Keratinocyte (primary cell): ENCODE results near the gene ZBTB21. TPM values are rescaled to one million over a fixed set of nuclear protein-coding genes. Genes with fewer than 3 reads are reported as not detected.

Source experiments
- DNase-seq: peaks from one replicate; pipeline ENCODE4 v3.0.0-alpha.2; 2011; ENCODE audit warnings: low read depth, missing footprints, low spot score
- FAIRE-seq: peaks from 2 replicates; lab custom pipeline; 2011; peaks lifted over from hg19 to GRCh38; lab: Jason Lieb, UNC
- H2AFZ ChIP-seq: 2 replicates; pipeline ENCODE4 v1.6.0; 2012; ENCODE audit warnings: low read length, control low read depth, inconsistent platforms; ENCODE audit not compliant: control insufficient read depth
- H3K27ac ChIP-seq: 2 replicates; pipeline ENCODE4 v1.5.1; 2011; ENCODE audit warnings: low read length; ENCODE audit not compliant: control insufficient read depth, insufficient read depth
- H3K27me3 ChIP-seq: 3 replicates; pipeline ENCODE4 v1.6.0; 2011; ENCODE audit warnings: low read length; ENCODE audit not compliant: control insufficient read depth, insufficient read depth; ENCODE audit errors: extremely low read depth
- H3K36me3 ChIP-seq, 2 experiments: 2 replicates in 1 of 2; 3 replicates in 1 of 2; pipeline ENCODE4 v1.5.1; 2011; ENCODE audit warnings: low read length in 2 of 2, mild to moderate bottlenecking in 1 of 2; ENCODE audit not compliant: control insufficient read depth in 2 of 2, insufficient read depth in 2 of 2; ENCODE audit errors: extremely low read depth in 1 of 2
- H3K4me1 ChIP-seq: 3 replicates; pipeline ENCODE4 v1.5.1; 2011; ENCODE audit warnings: low read length; ENCODE audit not compliant: control insufficient read depth, insufficient read depth; ENCODE audit errors: extremely low read depth
- H3K4me2 ChIP-seq: 3 replicates; pipeline ENCODE4 v1.6.0; 2011; ENCODE audit warnings: low read depth, low read length; ENCODE audit not compliant: control insufficient read depth, insufficient read depth; ENCODE audit errors: extremely low read depth
- H3K4me3 ChIP-seq, 3 experiments: fragments of 200-600 bp in 1 of 3; sonication (generic) in 1 of 3; 2 replicates in 2 of 3; 3 replicates in 1 of 3; pipeline ENCODE4 v1.5.1; 2011 to 2016; ENCODE audit warnings: low read length in 3 of 3, mild to moderate bottlenecking in 3 of 3, control low read depth in 2 of 3, inconsistent platforms in 1 of 3, low read depth in 1 of 3, mixed read lengths in 1 of 3, mixed run types in 1 of 3, moderate library complexity in 1 of 3; ENCODE audit not compliant: control insufficient read depth in 2 of 3, insufficient read depth in 2 of 3; ENCODE audit errors: extremely low read depth in 1 of 3
- H3K79me2 ChIP-seq: 2 replicates; pipeline ENCODE4 v1.6.0; 2012; ENCODE audit warnings: low read length; ENCODE audit not compliant: control insufficient read depth, insufficient read depth
- H3K9ac ChIP-seq: 3 replicates; pipeline ENCODE4 v1.6.0; 2011; ENCODE audit warnings: low read length; ENCODE audit not compliant: control insufficient read depth, insufficient read depth; ENCODE audit errors: extremely low read depth
- H3K9me1 ChIP-seq: 3 replicates; pipeline ENCODE4 v1.6.0; 2011; ENCODE audit warnings: low read length; ENCODE audit not compliant: control insufficient read depth, insufficient read depth; ENCODE audit errors: extremely low read depth
- H3K9me3 ChIP-seq: 2 replicates; pipeline ENCODE4 v1.5.1; 2012; ENCODE audit warnings: low read depth, low read length; ENCODE audit not compliant: control insufficient read depth
- H4K20me1 ChIP-seq: 3 replicates; pipeline ENCODE4 v1.6.0; 2011; ENCODE audit warnings: low read length; ENCODE audit not compliant: control insufficient read depth, insufficient read depth; ENCODE audit errors: extremely low read depth
- CTCF ChIP-seq, 3 experiments: IDR thresholded peaks in 1 of 3; conservative IDR thresholded peaks in 1 of 3; optimal IDR thresholded peaks in 1 of 3; 2 replicates in 2 of 3; 3 replicates in 1 of 3; pipeline versions ENCODE3 to v1.5.1; 2011; ENCODE audit warnings: low read length in 3 of 3, mild to moderate bottlenecking in 3 of 3, moderate library complexity in 2 of 3, control low read depth in 1 of 3, inconsistent platforms in 1 of 3; ENCODE audit not compliant: insufficient read depth in 2 of 3; ENCODE audit errors: extremely low read depth in 1 of 3
- EZH2 ChIP-seq: IDR thresholded peaks from one replicate; pipeline ENCODE4 v1.6.1; 2012; ENCODE audit warnings: inconsistent platforms, mild to moderate bottlenecking, low read length, moderate library complexity
- dilution Hi-C: fragments of 300-500 bp; cut with MboI; formaldehyde crosslinking; loops from one replicate; pipeline ENCODE4 v1.7.0; 2020; ENCODE audit warnings: low sequenced_read_pairs; ENCODE audit not compliant: extremely low pct_ligation_motif_present
- polyA plus RNA-seq, 5 experiments: library from polyadenylated mRNA; depleted of rRNA in 3 of 5; stranded (reverse) in 3 of 5; stranded (forward) in 1 of 5; unstranded in 1 of 5; fragments of >200 nt; gene quantifications; 1 replicate in 1 of 5; 2 replicates in 3 of 5; 3 replicates in 1 of 5; pipeline versions ENCODE4 v1.2.1 to v1.2.3, GENCODE V29; 2011 to 2012; ENCODE audit warnings: missing spikeins in 2 of 5, low read depth in 1 of 5, low replicate concordance in 1 of 5

Gene ZBTB21
- polyA plus RNA-seq, 1 donor (not counting 4 experiments of a cell fraction or from before 2014, with no cell fraction given), result 9.5 TPM

GRCh38 chr21:41945982-41946381, 64.2 kb downstream of the ZBTB21 start:
- peaks cover 90% of the 10 kb centered on the region for H3K79me2 ChIP-seq
- FAIRE-seq, result no peak
- dilution Hi-C loops, result no loop called here

GRCh38 chr21:41943851-41944250, 66.3 kb downstream of the ZBTB21 start:
- dilution Hi-C loops, result no loop called here
- Histone ChIP-seq H2AFZ (no peak overlapping the region), H3K27me3 (no peaks in the 10 kb centered on the region), H3K4me2 (no peak overlapping the region), H4K20me1 (peaks cover 2% of the 10 kb centered on the region), H3K36me3 (peaks cover 9 to 10% of the 10 kb centered on the region in 2 experiments), H3K27ac (no peak overlapping the region), H3K9me3 (no peaks in the 10 kb centered on the region), H3K4me1 (no peaks in the 10 kb centered on the region), H3K9me1 (no peaks in the 10 kb centered on the region), H3K4me3 (no peak overlapping the region), H3K79me2 (peaks cover 82% of the 10 kb centered on the region), H3K9ac (no peak overlapping the region)
- DNase-seq (no peak), FAIRE-seq (no peak)
- TF ChIP-seq CTCF (optimal IDR thresholded peaks at IDR 0.05 in 1 of 3, IDR thresholded peaks at IDR 0.05 in 1 of 3, conservative IDR thresholded peaks at IDR 0.05 in 1 of 3; ENCODE audit: extremely low read depth in 1 of 3, insufficient read depth in 2 of 3, low read length in 3 of 3) (no peak), EZH2 (no peak)

More at GRCh38 chr21:41945982-41946381, 64.2 kb downstream of the ZBTB21 start:
- Histone ChIP-seq H4K20me1 (peaks cover 2% of the 10 kb centered on the region), H2AFZ (no peak overlapping the region), H3K4me3 (no peak overlapping the region), H3K4me1 (no peaks in the 10 kb centered on the region), H3K9ac (no peak overlapping the region), H3K4me2 (no peak overlapping the region), H3K27ac (no peak overlapping the region), H3K9me3 (no peaks in the 10 kb centered on the region), H3K36me3 (peaks cover 4 to 5% of the 10 kb centered on the region in 2 experiments), H3K27me3 (no peaks in the 10 kb centered on the region), H3K9me1 (no peaks in the 10 kb centered on the region)
- TF ChIP-seq CTCF (optimal IDR thresholded peaks at IDR 0.05 in 1 of 3, IDR thresholded peaks at IDR 0.05 in 1 of 3, conservative IDR thresholded peaks at IDR 0.05 in 1 of 3; ENCODE audit: extremely low read depth in 1 of 3, insufficient read depth in 2 of 3, low read length in 3 of 3) (no peak), EZH2 (no peak)
- DNase-seq, result no peak
